SU-DHL-6 (cell line): ENCODE data around the gene MARF1.

Source experiments
- CTCF ChIP-seq: fragments of 200-600 bp; sonication (generic); IDR thresholded peaks from one replicate; pipeline ENCODE4 v1.5.1; 2017; ENCODE audit warnings: antibody characterized with exemption, mild to moderate bottlenecking, low read length, moderate library complexity; ENCODE audit not compliant: insufficient read depth, poor library complexity, severe bottlenecking
- EZH2phosphoT487 ChIP-seq: fragments of 200-600 bp; sonication (generic), shearing (Covaris generic); conservative IDR thresholded peaks from 2 replicates; pipeline ENCODE4 v1.6.1; 2018; ENCODE audit warnings: mild to moderate bottlenecking, antibody characterized with exemption, low read length, moderate library complexity, mixed read lengths

GRCh38 chr16:15613676-15614075 lies 29.3 kb downstream of the MARF1 start:
- no peak for TF ChIP-seq CTCF
- TF ChIP-seq EZH2phosphoT487 = no peak
